Heart left ventricle (tissue), 16 donors: ENCODE results near the gene SYNE2. TPM values are rescaled to one million over a fixed set of nuclear protein-coding genes. Genes with fewer than 3 reads are reported as not detected.
A peak's percentile ranks its signal among the peaks of the same experiment; 100 is the strongest.

Experiments used
- ATAC-seq, 4 donors: fragments of 200-7000 bp; cut with Tn5 transposase; one replicate each; pipeline ENCODE4 v1.9.1; 2020 to 2022; ENCODE audit warnings: moderate library complexity in 4 of 4, mild to moderate bottlenecking in 3 of 4, moderate number of reproducible peaks in 1 of 4
- DNase-seq, 5 donors: peaks; one replicate each; pipeline ENCODE4 v3.0.0-alpha.2; 2020
- H3K27ac ChIP-seq, 12 donors: fragments of 200-600 bp; sonication (generic) in 4 of 12; one replicate each; pipeline versions ENCODE4 v1.5.0 to v1.8.0; 2016 to 2022; ENCODE audit warnings: mild to moderate bottlenecking in 2 of 12
- H3K27me3 ChIP-seq, 9 donors: fragments of 200-600 bp; sonication (generic) in 2 of 9; one replicate each; pipeline versions ENCODE4 v1.5.1 to v1.8.0; 2016 to 2022; ENCODE audit warnings: mild to moderate bottlenecking in 3 of 9
- H3K36me3 ChIP-seq, 9 donors: fragments of 200-600 bp; sonication (generic) in 2 of 9; one replicate each; pipeline versions ENCODE4 v1.5.0 to v1.8.0; 2018 to 2022; ENCODE audit warnings: mild to moderate bottlenecking in 2 of 9
- H3K4me1 ChIP-seq, 12 donors: fragments of 200-600 bp; sonication (generic) in 4 of 12; one replicate each; pipeline versions ENCODE4 v1.5.0 to v1.8.0; 2016 to 2022; ENCODE audit warnings: mild to moderate bottlenecking in 3 of 12
- H3K4me3 ChIP-seq, 12 donors: fragments of 200-600 bp; sonication (generic) in 4 of 12; one replicate each; pipeline versions ENCODE4 v1.5.0 to v1.8.0; 2017 to 2022; ENCODE audit warnings: mild to moderate bottlenecking in 9 of 12, moderate library complexity in 4 of 12
- H3K9me3 ChIP-seq, 12 donors: fragments of 200-600 bp; sonication (generic) in 4 of 12; one replicate each; pipeline versions ENCODE4 v1.5.0 to v1.8.0; 2016 to 2022; ENCODE audit warnings: mild to moderate bottlenecking in 1 of 12
- POLR2A ChIP-seq, 2 donors: fragments of 450-650 bp; IDR thresholded peaks; one replicate each; pipeline ENCODE4 v1.6.1; 2017; ENCODE audit warnings: antibody characterized with exemption in 2 of 2, mild to moderate bottlenecking in 2 of 2, moderate library complexity in 2 of 2
- WGBS, 4 donors: extraction: QIAGEN DNeasy Blood & Tissue Kit in 2 of 4; methylation state at CpG; one replicate each; pipeline versions ENCODE4 v1.1.5 to v1.1.7; 2013 to 2018; 5-methylcytosine and 5-hydroxymethylcytosine counted together
- intact Hi-C, 10 donors: fragments of 100-400 bp; cut with DNase I; formaldehyde crosslinking; loops; one replicate each; pipeline versions ENCODE4 v1.11.1 to v1.14.2; 2022
- polyA plus RNA-seq, 2 donors: library from polyadenylated mRNA; stranded (reverse); fragments of 200-250 nt; gene quantifications; one replicate each; pipeline ENCODE4 v1.2.3, GENCODE V29; 2013
- total RNA-seq, 9 donors: library from RNA; depleted of rRNA in 2 of 9; stranded (reverse); fragments of >200 nt in 2 of 9; fragmentation: NEBNext Ultra II Directional in 3 of 9; extraction: Animal tissue kit (Norgen Biotek cat#: 25700) in 3 of 9; gene quantifications; one replicate each; pipeline versions ENCODE4 v1.1.0 to v1.2.4, GENCODE V29; 2016 to 2023
- TF ChIP-seq, protein P1 (sequence below), 12 donors: fragments of 200-600 bp; sonication (generic) in 4 of 12; IDR thresholded peaks; one replicate each; pipeline versions ENCODE4 v1.5.0 to v1.8.0; 2018 to 2022; ENCODE audit warnings: antibody characterized with exemption in 12 of 12, mild to moderate bottlenecking in 5 of 12
- donor health status: ischemic (EF 13 %, LVEDD 7.1; RV severe dilation, severe dysfunction).
- donor health status: healthy with polysubstance abuse.
- donor health status: DM: no; HTN: yes; CAD: no.
- donor health status: DM: no; HTN: no; CAD: no.
- donor health status: ischemic (EF 25% LVEDD 6.9; RV normal size, moderate dysfunction).
- donor health status: ischemic (EF 25% LVEDD 5.7; RV mildly dilated, moderate dysfunction).
- donor health status: healthy.
- donor health status: DM: yes; HTN: yes; CAD: no.
- donor health status: ischemic (EF 35%, LVEDD 5.7; RV mildly dilated, moderate dysfunction).
- donor health status: nonischemic (EF 11% LVEDD 7.7; RV severe dilation, severe dysfunction).
- donor health status: DM: yes; HTN: yes; CAD: no.
- donor health status: PGD.
- donor health status: ischemic (EF 29% LVEDD 5.4; RV normal size, mild dysfunction).
- donor health status: nonischemic (EF 23%, LVEDD 6.1; RV moderate dilation, normal function).

The SYNE2 gene
- total and polyA plus RNA-seq, 11 donors = 58.2 to 255 (median 111) TPM

DNA sequence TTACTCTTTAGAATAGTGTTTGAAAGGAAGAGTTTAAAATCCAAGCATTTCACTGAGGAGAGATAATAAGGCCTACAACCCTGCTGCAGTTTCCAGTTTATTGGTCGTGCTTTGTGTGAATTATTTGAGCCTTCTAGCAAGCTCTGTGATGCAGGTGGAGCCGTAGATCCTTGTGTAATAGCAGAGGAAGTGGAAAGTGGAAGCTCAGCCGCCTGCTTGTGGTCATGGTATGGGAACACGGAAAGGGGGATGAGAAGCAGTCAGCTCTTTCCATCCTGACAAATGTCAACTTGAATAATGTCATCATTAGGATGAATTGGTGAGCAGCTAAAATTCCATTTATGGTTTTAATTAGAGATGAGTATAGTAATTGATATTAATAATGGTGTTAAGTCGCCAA, 29.1 kb downstream of the SYNE2 start:
- Histone ChIP-seq H3K4me1 (peaks cover 0 to 24% (median 11%) of the 10 kb centered on the region in 12 donors), H3K9me3 (no peaks in the 10 kb centered on the region), H3K27me3 (no peaks in the 10 kb centered on the region), H3K27ac (no peak overlapping the region), H3K36me3 (no peaks in the 10 kb centered on the region), H3K4me3 (no peak overlapping the region)
- ATAC-seq (no peak), DNase-seq (no peak)
- intact Hi-C loops = no loop called here
- 62 to 73% (median 65%) methylated on average over 5 of the region's 5 CpGs for WGBS, 4 donors
- TF ChIP-seq, protein P1, sequence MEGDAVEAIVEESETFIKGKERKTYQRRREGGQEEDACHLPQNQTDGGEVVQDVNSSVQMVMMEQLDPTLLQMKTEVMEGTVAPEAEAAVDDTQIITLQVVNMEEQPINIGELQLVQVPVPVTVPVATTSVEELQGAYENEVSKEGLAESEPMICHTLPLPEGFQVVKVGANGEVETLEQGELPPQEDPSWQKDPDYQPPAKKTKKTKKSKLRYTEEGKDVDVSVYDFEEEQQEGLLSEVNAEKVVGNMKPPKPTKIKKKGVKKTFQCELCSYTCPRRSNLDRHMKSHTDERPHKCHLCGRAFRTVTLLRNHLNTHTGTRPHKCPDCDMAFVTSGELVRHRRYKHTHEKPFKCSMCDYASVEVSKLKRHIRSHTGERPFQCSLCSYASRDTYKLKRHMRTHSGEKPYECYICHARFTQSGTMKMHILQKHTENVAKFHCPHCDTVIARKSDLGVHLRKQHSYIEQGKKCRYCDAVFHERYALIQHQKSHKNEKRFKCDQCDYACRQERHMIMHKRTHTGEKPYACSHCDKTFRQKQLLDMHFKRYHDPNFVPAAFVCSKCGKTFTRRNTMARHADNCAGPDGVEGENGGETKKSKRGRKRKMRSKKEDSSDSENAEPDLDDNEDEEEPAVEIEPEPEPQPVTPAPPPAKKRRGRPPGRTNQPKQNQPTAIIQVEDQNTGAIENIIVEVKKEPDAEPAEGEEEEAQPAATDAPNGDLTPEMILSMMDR (IDR thresholded peaks at IDR 0.05) = no peak
- no peak for TF ChIP-seq POLR2A (IDR thresholded peaks at IDR 0.05)

DNA sequence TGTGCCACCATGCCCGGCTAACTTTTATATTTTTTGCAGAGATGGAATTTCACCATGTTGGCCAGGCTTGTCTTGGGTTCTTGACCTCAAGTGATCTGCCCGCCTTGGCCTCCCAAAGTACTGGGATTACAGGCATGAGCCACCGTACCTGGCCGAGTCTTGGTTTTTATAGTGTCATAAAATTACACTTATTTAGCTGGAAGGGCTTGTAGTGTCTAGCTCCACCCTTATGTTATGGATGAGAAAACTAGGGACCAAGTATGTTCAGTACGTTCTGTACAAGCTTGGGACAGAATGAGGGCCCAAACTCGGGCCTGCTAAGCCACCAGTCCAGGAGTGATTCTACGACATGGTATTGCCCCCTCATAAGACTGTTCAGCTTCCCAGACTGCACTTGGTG, 35.1 kb downstream of the SYNE2 start:
- no peak for DNase-seq
- no peak overlapping the region for H3K27ac ChIP-seq
- H3K4me1 ChIP-seq = peaks cover 5 to 38% (median 25%) of the 10 kb centered on the region in 12 donors
- no peak for ATAC-seq
- no peaks in the 10 kb centered on the region for H3K9me3 ChIP-seq
- intact Hi-C loops = no loop called here
- TF ChIP-seq, protein P1 (IDR thresholded peaks at IDR 0.05) = no peak
- TF ChIP-seq POLR2A (IDR thresholded peaks at IDR 0.05) = no peak
- H3K27me3 ChIP-seq = peaks cover 0 to 3% (median 0%) of the 10 kb centered on the region in 9 donors
- WGBS, 4 donors = 98 to 100% (median 98%) methylated on average over 7 of the region's 7 CpGs
- no peak overlapping the region for H3K4me3 ChIP-seq
- no peaks in the 10 kb centered on the region for H3K36me3 ChIP-seq

DNA sequence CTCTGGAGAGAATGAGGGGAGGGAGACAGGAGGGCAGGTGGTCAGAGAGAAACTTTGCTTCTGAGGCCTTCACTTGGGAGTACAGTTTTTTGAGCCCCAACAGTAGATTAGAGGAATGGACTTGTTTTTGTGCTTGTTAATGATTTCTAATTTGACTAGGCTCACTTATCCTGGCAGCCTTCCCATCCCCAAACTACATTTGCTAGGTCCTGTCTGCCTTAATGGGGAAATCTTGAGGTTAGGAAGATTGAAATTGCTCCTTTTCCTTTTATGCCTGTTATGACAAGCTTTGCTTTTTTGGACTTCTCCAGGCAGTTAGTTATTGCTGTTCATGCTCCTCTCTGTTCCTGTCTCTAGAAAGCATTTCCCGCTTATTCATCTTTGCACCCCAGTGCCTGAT, 37.7 kb downstream of the SYNE2 start:
- H3K4me3 ChIP-seq = no peak overlapping the region
- ATAC-seq = no peak
- H3K4me1 ChIP-seq = peaks cover 12 to 58% (median 46%) of the 10 kb centered on the region in 12 donors
- H3K27ac ChIP-seq = peak overlapping the region in 4 of 12 donors; percentile 11 to 25 (median 14)
- peaks cover 0 to 19% (median 0%) of the 10 kb centered on the region in 9 donors for H3K27me3 ChIP-seq
- WGBS, 4 donors = 75 to 86% (median 82%) methylated on average over 1 of the region's 1 CpG
- no peak for TF ChIP-seq POLR2A (IDR thresholded peaks at IDR 0.05)
- TF ChIP-seq, protein P1 (IDR thresholded peaks at IDR 0.05) = no peak
- DNase-seq = no peak
- intact Hi-C loops = loop anchor here in 5 of 10 donors (2.0 to 5.0 kb wide), 2 partner anchors 14 to 38 kb away; partner anchors contain the start of gene SYNE2 (in 5 of the 5)
- no peaks in the 10 kb centered on the region for H3K9me3 ChIP-seq
- no peaks in the 10 kb centered on the region for H3K36me3 ChIP-seq

DNA sequence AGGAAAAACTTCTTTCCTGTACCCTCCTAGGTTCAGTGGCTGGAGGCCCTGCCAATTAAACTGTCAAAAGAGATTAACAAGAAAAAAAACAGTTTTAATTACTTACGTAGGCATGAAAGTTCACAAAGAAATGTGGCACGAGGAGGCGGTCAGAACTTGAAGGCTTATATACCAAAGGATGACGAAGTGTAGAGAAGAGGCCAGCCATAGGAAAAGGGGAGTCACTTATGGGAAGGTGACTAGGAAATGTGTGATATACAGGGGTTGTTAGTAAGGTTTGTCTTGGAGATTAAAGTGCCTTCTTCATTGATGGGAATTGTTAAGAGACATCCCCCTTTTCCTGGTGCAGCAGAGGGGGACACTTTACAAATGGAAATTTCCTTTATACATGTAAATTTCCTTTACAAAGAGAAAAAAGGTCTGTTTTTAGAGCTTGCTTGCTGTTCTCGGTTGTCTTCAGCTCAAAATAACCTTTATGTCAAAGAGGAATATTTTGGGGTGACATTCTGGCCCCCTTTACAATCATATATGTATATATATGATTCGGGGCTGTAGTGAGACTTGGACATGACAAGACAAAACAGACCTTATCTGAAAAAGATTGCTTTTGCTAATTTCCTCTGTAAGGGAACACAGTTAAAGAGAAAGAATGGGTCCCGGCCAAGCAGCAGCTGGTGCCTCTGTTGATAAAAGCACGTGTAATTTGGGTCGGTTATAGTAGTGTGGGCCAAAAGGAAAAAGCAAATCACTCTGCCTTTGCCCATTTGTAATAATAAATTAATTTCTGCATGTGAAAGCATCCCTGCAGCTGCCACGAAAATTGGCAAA, 38.6 kb downstream of the SYNE2 start:
- Histone ChIP-seq H3K9me3 (no peaks in the 10 kb centered on the region), H3K27me3 (peaks cover 0 to 21% (median 0%) of the 10 kb centered on the region in 9 donors), H3K27ac (peak overlapping the region in 9 of 12 donors; percentile 11 to 61 (median 33)), H3K36me3 (no peaks in the 10 kb centered on the region), H3K4me1 (peaks cover 12 to 65% (median 52%) of the 10 kb centered on the region in 12 donors), H3K4me3 (peak overlapping the region in 1 of 12 donors; percentile 22)
- peak in 2 of 5 donors; percentile 20 to 55 for DNase-seq
- TF ChIP-seq, protein P1 (IDR thresholded peaks at IDR 0.05) = no peak
- no peak for TF ChIP-seq POLR2A (IDR thresholded peaks at IDR 0.05)
- WGBS, 4 donors = 28 to 38% (median 35%) methylated on average over 10 of the region's 10 CpGs
- intact Hi-C loops = loop anchor here in 5 of 10 donors (2.0 to 5.0 kb wide), 2 partner anchors 15 to 39 kb away; partner anchors contain the start of gene SYNE2 (in 5 of the 5)
- ATAC-seq = peak in 1 of 4 donors; percentile 47
